CD4-positive, alpha-beta T cell treated with Interleukin-4 for 4 hours (primary cell): ENCODE measurements around the gene ATAD3C.
A peak's percentile ranks its signal among the peaks of the same experiment; 100 is the strongest.
"Not testable (repeated sequence)": the region's sequence is repeated elsewhere in the genome, so short reads cannot be mapped to it uniquely, and the experiment has no call there.

Experiments used
- DNase-seq: peaks from one replicate; pipeline ENCODE4 v3.0.0-alpha.2; 2020

ATAD3C gene

GRCh38 chr1:1452365-1452739, 2.9 kb downstream of the ATAD3C start:
- not testable (repeated sequence) for DNase-seq

GRCh38 chr1:1452882-1453281, 3.4 kb downstream of the ATAD3C start:
- no peak for DNase-seq

- DNase-seq, result not testable (repeated sequence)
Measured at GRCh38 chr1:1454286-1455056, 5.0 kb downstream of the ATAD3C start.

- DNase-seq, result no peak
Measured at GRCh38 chr1:1455366-1455884, 5.9 kb downstream of the ATAD3C start.

GRCh38 chr1:1455934-1456333, 6.4 kb downstream of the ATAD3C start:
- not testable (repeated sequence) for DNase-seq

- not testable (repeated sequence) for DNase-seq
Measured at GRCh38 chr1:1456683-1457255, 7.3 kb downstream of the ATAD3C start.

GRCh38 chr1:1459156-1459555, 9.7 kb downstream of the ATAD3C start:
- not testable (repeated sequence) for DNase-seq

- DNase-seq, result not testable (repeated sequence)
Measured at GRCh38 chr1:1459711-1460110, 10.2 kb downstream of the ATAD3C start.

- no peak for DNase-seq
Measured at GRCh38 chr1:1460540-1461130, 11.1 kb downstream of the ATAD3C start.

GRCh38 chr1:1461721-1462317, 12.3 kb downstream of the ATAD3C start:
- no peak for DNase-seq

- peak; percentile 2 for DNase-seq
Measured at GRCh38 chr1:1462318-1462966, 13.0 kb downstream of the ATAD3C start.

- DNase-seq, result no peak
Measured at GRCh38 chr1:1463312-1463711, 13.8 kb downstream of the ATAD3C start.

- not testable (repeated sequence) for DNase-seq
Measured at GRCh38 chr1:1468196-1468985, 18.9 kb downstream of the ATAD3C start.

- DNase-seq, result peak; percentile 3
Measured at GRCh38 chr1:1470626-1471388, 21.3 kb downstream of the ATAD3C start.

- DNase-seq, result peak; percentile 91
Measured at GRCh38 chr1:1471389-1472052, 22.0 kb downstream of the ATAD3C start, which contains the start of gene ATAD3B. Gene ATAD3B, plus strand, starts transcription at chr1:1471765. Its CDS starts 120 bp downstream, at chr1:1471885.

- not testable (repeated sequence) for DNase-seq
Measured at GRCh38 chr1:1472053-1472876, 22.8 kb downstream of the ATAD3C start.

- not testable (repeated sequence) for DNase-seq
Measured at GRCh38 chr1:1476011-1476410, 26.5 kb downstream of the ATAD3C start.

GRCh38 chr1:1477206-1477605, 27.7 kb downstream of the ATAD3C start:
- no peak for DNase-seq
